HG03442 (cell line): ENCODE data around the gene TMEM52B.

Experiments used
- ATAC-seq: cut with Tn5 transposase; IDR thresholded peaks from one replicate; pipeline ENCODE4 v1.9.1; 2021; ENCODE audit warnings: mild to moderate bottlenecking, moderate library complexity; ENCODE audit not compliant: unreplicated experiment

TMEM52B gene

DNA sequence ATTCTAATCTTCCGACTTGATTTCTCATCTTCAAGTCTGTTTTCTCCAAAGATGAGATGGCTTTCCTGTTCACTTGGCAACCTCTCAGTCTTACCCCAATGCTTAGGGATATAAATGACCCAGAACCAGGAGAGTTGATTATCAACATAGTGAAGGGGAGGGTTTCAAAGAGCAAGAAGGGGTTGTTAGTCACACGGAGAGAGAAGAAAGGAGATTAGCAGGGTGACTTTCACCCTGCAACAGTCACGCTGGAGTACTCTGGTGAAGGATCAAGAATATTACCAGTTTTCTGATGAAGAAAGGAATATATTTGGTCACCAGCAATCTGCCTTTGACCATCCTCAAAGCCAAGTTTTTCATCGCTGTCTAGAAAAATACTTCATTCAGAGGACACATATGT, at the start of gene TMEM52B:
Gene TMEM52B (plus strand): TSS at position 212 of the 400 bp plus-strand sequence. CDS start 543 bp downstream, outside the sequence.
- no peak for ATAC-seq

DNA sequence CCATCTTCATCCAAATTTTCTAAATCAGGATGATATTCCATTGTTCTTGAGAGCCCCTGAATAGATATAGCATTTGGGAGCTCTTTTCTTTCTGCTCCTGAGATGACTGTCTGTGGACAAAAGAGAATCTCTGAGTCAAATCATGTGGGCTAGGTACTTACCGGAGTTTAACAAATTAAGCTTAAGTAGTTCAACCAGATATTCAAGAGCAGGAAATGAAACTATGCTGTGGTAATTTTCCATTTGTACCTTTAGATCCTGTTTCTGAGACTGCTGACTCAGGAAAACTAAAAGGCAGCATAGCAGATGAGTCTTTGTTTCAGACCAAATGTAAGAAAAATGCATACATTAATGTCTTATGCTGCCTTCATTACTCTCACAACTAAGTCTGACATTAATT, 48.8 kb upstream of the TMEM52B start, which contains the start of gene CLEC7A:
Gene CLEC7A (minus strand): TSS at position 158 of the 400 bp plus-strand sequence. CDS start 117 bp downstream, at position 41.
- no peak for ATAC-seq

DNA sequence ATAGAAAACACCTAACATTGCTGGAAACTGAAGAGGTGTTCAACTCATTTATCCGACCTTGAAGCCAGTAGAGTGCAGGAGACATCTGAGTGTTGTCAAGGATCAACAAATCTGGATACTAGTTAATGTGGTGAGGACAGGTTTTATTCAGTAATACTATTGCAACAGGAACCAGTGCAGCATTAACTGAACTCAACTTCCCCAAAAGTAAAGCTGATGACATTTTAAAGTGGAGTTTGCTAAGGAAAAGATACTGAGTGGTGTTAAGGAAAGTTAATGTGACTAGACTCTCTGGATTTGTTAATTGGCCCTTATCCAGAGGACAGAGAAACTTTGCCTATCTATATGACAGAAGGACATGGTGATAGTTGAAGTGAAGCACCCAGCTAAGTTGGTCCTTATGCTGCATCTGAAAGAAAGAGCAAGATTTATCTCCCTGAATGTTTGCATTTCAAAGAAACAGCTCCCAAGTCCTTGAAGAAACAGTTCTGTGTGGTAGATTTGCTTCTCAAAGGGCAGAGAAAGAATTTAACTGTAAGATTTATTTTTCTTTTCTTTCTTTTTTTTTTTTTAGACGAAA, 47.6 kb upstream of the TMEM52B start:
- ATAC-seq = no peak

DNA sequence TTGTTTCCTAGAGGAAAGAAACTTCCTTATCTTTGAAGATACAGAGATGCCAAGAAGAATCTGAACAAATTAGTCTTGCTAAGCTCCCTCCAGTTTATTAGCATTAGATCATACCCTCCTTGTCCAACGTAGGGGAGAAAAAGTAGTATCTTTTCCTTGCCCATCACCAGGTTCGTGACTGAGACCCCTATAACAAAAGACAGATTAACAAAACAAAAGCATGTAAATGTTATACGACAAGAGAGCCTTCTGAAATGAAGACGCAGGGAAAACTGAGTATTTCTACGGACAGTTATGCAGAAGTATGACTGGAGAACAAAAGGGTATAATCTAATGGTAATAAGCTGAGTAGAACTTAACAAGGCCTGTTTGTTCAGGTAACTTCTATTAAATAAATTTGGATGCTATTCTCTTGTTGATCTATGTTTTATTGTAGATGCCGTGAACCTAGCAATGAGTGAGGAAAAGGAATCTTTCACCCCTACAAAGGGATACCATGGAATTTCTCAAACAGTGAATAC, 45.9 kb upstream of the TMEM52B start:
- no peak for ATAC-seq

DNA sequence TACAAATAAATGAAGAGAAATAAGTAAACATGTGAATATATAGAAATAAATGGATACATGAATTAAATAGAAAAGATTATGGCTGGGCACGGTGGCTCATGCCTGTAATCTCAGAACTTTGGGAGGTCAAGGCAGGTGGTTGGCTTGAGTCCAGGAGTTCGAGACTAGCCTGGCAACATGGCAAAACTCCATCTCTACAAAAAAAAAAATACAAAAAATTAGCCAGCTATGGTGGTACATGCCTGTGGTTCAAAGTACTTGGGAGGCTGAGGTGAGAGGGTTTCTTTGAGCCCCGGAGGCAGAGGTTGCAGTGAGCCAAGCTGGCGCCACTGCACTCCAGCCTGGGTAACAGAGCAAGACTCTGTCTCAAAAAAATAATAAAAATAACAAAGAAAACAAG, 43.7 kb upstream of the TMEM52B start:
- no peak for ATAC-seq

DNA sequence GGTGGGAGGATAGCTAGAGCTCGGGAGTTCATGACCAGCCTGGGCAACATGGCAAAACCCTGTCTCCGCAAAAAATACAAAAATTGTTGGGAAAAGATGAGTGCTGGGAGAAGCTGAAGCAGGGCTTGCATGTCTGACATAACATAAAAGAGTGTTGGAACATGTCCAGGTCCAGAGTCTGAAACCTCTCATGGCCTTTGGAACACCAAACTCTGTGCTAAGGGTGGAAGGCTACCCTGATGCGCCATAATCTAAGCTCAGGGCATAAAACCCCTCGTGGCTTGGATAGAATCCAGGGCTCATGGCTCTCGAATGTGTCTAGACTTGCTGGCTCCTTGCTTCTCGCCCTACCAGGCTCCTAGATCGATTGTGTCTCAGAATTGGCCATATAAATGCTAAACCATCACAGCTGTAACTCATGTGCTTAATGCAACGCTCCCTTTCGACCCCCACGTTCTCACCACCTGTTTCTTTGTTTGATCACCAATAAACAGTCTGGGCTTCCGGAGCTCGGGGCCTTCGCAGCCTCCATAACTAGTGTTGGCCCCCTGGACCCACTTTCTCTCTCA, 42.1 kb upstream of the TMEM52B start:
- ATAC-seq = no peak

DNA sequence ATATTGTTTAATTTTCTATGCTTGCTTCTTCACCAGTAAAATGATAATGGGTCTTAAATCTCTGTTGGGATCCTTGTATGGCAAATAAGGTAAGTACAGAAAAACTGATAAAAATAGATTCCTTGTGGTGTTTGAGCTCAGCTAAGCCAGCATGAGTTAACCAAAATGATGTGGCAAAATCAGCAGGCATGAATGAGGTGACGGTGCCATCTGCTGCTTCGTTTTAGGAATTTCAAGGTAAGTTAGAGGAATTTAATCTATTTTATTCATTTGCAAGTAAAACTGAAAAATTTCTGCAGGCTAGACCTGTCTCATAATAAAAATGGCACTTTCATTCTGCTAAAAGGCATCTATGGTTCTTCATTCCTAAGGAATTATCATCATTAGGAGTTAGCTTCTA, 38.8 kb upstream of the TMEM52B start:
- ATAC-seq = no peak

DNA sequence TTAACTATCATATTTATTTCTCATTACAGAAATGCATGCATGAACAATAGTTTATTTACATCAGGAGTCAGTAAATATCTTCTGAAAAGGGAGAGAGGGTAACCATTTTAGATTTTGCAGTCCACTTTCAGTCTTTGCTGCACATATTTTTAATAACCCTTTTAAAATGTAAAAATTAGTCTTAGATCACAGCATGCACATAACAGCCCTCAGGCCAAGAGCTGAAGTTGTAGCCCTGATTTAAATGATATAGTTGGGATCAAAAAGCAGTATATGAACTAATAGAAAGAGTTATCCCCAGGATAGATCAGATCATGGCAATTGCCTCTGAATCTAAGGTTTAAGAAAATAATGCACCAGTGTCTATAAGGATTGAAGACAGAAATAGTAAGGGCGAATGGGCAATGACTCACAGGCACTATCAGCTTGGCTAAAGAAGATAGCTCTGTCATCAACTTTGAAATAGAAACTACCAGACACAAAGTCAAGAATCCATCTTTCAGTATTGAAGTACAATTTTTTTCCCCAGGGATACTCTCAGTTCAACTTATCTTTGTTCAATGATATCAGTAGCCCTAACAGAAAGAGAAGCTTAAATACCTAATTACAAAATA, 35.7 kb upstream of the TMEM52B start:
- ATAC-seq = no peak

DNA sequence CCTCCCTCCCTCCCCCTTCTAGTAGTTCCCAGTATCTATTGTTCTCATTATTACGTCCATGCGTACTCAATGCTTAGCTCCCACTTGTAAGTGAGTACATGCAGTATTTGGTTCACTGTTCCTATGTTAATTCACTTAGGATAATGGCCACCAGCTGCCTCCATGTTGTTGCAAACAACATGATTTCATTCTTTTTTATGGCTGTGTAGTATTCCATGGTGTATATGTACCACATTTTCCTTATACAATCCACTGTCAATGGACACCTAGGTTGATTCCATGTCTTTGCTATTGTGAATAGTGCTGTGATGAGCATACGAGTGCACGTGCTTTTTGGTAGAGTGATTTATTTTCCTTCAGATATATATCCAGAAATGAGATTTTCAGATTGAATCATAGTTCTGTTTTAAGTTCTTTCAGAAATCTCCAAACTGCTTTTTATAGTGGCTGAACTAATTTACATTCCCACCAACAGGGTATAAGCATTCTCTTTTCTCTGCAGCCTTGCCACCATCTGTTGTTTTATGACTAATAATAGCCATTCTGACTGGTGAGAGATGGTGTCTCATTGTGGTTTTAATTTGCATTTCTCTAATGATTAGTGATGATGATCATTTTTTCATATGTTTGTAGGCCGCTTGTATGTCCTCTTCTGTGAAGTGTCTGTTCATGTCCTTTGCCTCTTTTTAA, 31.0 kb upstream of the TMEM52B start:
- peak; percentile 62 for ATAC-seq

DNA sequence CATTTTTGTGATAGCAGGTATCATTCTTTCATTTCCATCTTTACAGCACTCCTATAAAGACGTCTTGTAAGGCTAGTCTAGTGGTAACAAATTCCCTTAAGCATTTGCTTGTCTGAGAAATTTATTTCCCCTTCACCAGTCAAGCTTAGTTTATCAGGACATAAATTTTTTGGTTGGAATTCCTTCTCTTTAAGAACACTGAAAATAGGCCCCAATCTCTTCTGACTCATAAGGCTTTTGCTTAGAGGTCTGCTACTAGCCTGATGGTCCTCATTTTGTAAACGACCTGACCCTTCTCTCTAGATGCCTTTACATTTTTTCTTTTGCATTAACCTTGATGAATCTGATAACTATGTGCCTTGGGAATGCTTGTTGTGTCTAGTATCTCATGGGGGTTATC, 27.2 kb upstream of the TMEM52B start:
- ATAC-seq = no peak

DNA sequence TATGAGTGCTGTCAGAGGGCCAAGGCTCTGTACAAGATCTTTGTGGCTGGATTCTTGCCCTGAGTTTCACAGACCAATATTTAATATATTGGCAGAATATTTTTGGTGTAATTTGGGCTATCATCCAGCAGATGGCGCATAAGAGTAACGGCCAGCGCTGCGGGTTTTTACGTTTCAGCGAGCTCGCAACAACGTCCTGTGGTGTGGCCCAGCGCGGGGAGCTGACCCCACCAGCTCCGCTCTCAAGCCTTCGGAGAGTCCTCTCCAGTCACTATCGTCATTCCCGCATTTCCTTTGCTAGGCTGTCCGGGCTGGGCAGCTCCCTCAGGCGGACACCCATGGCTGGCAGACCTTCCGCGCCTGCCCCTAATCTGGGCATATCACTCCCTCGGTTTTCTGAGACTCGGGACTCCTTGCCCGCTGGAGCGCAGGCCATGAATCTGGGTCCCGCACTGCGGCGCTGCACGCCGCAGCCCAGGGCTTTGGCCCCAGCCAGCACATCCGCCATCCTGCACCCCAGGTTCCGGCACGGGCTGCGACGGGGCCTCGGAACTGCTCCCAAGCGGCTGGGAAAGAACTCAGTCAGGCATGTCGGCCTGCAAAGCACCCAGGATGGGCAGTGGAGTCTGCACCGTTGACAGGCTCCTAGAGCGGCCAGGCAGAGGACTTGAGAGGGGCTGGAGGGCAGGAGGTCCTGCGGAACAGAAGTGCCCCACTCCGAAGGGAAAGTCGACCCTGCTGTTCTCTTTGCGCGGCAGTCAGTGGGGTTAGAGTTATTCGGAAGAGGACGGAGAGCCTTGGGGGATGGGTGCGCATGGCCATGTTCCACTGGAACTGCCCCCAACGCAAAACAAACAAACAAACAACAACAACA, 25.3 kb upstream of the TMEM52B start:
- peak; percentile 53 for ATAC-seq

DNA sequence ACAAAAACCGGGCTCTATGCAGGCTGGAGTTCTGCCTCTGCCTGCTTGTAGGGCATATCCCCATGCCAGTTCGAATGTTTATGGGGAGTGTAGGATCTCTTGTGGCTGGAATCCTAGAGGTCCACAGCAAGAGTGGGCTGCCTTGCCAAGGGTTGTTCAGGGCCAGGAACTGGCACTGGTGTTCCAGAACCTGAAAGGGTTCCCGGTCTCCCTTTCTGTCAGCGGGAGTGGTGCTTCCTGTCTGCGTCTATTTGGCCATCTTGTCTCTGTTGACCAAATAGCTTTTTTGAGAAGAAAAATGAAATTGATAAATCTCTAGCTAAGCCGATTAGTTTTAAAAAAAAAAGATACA, 24.7 kb upstream of the TMEM52B start:
- ATAC-seq = no peak

DNA sequence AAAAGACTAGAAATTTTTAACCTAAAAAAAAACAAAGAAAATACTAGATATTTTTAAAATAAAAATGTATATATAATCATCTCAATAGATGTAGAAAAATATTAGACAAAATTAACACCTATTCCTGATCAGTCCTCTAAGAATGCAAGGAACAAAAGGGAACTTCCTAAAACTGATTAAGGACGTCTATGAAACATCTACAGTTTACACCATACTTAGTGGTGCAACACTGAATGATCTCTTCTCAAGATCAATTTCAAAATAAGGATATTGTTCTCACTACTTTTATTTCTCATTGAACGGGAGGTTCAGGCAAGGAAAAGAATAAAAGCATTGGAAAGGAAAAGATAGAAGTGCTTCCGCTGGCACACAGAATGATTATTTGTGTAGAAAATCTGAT, 22.9 kb upstream of the TMEM52B start:
- no peak for ATAC-seq

DNA sequence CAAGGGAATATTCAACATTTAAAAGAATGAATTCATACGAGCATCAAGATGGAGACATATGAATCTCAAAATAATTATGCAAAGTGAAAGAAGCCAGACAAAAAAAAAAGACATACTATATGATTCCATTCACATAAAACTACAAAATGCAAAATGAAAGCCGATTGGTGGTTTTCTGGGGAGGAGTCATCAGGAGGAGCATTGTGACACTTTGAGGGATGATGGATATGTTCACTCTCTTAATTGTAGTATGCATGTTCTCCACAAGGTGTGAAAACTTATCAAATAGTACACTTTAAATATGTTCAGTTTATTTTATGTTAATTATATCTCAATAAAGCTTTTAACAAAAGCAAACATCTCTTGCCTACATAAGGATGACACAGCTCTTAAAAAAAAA, 20.4 kb upstream of the TMEM52B start:
- ATAC-seq = no peak

DNA sequence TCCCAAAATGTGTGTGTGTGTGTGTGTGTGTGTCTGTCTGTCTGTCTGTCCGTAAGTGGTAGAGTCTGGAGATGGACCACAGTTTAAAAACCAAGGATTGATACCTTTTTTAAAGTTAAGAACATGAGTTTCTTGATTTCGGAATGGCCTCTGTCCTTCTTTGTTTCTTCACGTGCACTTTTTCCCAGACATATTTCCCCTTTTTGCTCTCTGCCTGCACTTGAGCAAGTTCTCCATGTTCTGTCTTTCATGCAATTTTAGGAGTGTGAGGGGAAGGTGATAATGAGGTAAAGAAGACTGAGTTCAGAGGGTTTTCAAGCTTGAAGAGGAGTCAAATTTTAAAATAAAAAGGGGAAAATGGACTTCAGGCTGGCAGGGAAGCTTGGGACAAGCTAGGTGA, 19.6 kb upstream of the TMEM52B start:
- ATAC-seq = no peak

DNA sequence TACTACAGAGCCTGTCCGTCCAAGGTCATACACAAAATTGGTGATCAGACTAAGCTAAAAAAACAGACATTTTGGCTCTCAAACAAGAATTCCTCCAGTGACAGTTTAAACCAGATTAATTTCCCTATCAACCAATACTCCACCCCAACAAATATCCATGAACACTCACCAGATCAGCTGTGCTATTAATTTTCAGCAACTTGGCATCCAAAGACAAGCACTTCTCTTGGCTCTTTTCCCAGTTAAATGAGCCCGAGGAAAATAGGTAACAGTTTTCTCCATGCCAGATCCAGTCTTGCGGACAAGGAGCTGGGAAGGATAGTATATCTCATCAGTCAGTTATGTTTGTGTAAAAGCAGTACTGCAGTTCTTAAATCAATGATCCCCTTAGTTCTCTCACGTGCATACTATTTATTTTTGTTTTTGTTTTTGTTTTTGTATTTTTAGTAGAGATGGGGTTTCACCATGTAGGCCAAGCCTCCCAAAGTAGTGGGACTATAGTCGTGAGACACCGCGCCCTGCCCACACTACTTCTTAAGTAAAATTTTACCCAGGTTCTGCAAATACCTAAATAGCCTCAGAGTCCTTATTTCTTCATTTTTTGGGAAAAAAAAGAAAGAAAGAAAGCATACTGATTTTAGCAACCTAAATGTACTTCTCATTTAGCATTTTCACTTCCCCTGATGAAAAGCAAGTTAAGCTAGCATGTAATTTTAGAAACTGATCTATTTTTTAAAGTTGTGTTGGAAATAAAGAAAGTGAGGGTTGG, 18.0 kb upstream of the TMEM52B start:
- ATAC-seq = no peak

DNA sequence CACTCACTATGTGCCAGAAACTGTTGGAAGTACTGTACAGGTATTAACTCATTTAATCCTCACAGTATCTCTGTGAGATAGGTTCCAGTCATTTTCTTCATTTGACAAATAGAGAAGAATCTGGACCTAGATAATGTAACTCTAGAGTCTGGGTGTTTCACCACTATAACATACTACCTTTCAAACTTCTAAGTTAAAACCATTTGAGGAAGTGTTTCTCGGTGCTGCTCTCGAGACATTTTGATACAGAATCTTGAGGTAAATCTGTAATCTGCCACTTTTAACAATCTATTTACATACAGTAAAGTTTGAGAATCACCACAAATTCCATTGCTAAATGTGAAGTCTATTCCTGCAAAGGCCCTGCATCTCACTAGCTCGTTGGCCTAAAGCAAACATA, 15.7 kb upstream of the TMEM52B start:
- ATAC-seq = no peak

DNA sequence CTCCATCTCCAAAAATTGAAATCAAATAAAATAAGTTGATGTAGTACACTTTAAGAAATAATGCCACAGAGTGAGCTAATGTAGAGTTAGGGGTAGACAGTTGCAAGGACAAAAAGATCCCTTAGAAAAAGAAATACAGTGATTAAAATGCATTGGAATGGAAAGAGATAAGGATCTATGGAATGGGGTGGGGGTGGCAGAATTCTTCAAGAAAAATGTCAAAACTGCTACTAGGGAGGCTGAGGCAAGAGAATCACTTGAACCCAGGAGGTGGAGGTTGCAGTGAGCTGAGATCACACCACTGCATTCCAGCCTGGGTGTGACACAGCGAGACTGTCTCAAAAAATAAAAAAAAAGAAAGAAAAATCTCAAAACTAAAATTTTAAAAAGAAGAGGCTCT, 13.4 kb upstream of the TMEM52B start:
- ATAC-seq = no peak

DNA sequence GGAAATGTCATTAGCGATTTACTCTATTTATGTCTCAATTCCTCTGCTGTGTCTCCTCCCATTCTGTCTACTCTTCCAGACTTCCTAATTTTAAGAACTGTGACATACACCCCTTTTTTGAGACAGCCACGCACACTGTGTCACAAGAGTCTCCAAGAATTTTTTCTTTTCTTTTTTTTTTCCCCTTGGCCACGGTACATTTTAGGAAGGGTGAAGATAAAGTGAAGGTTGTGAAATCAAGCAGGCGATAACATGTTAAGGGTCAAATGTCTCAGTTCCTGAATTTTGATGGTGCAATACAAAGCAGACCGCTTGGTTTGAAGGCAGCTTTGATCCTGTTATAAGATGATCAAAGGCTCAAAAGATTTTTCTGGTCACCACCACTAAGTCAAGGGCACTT, 11.2 kb upstream of the TMEM52B start:
- no peak for ATAC-seq

DNA sequence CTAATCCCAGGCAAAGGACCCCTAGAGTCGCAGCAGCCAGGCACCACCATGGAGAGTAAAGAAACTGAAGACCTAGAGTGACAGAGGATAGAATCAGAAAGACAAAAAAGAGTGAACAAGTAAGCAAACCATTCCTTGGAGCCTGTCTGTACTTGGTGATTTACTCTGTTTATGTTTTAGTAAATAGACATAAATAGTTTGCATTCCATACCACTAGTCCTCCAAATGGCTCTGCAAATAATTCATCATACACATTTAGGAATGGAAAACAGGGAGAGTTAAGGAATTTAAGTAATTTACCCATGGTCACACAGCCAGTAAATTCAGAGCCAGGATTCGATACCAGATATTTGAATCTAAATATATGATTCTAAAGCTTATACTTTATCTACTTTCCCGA, 9.7 kb upstream of the TMEM52B start:
- no peak for ATAC-seq
